Activated naive CD8-positive, alpha-beta T cell treated with anti-CD3 and anti-CD28 coated beads for 36 hours (primary cell): ENCODE results near the gene SRSF4. TPM values are rescaled to one million over a fixed set of nuclear protein-coding genes. Genes with fewer than 3 reads are reported as not detected.
A peak's percentile ranks its signal among the peaks of the same experiment; 100 is the strongest.

ENCODE experiments used
- DNase-seq: peaks from one replicate; pipeline ENCODE4 v3.0.0; 2021
- H3K27ac Mint-ChIP-seq: one replicate; pipeline ENCODE4 v1.8.0; 2022; ENCODE audit warnings: mild to moderate bottlenecking, moderate library complexity, mixed read lengths
- H3K27me3 Mint-ChIP-seq: one replicate; pipeline ENCODE4 v1.8.0; 2022; ENCODE audit warnings: mild to moderate bottlenecking, mixed read lengths
- H3K36me3 Mint-ChIP-seq: one replicate; pipeline ENCODE4 v1.8.0; 2021; ENCODE audit warnings: mild to moderate bottlenecking, mixed read lengths
- H3K4me1 Mint-ChIP-seq: one replicate; pipeline ENCODE4 v1.8.0; 2021; ENCODE audit warnings: mixed read lengths
- H3K4me3 Mint-ChIP-seq: one replicate; pipeline ENCODE4 v1.8.0; 2022; ENCODE audit warnings: mild to moderate bottlenecking, moderate library complexity, mixed read lengths
- H3K9me3 Mint-ChIP-seq: one replicate; pipeline ENCODE4 v1.8.0; 2022; ENCODE audit warnings: mixed read lengths
- total RNA-seq, 2 experiments: library from RNA; stranded (reverse); gene quantifications; one replicate each; pipeline ENCODE4 v1.2.3, GENCODE V29; 2021

SRSF4 gene
- total RNA-seq, 2 experiments from 2014 or later: 113 to 114 TPM

DNA sequence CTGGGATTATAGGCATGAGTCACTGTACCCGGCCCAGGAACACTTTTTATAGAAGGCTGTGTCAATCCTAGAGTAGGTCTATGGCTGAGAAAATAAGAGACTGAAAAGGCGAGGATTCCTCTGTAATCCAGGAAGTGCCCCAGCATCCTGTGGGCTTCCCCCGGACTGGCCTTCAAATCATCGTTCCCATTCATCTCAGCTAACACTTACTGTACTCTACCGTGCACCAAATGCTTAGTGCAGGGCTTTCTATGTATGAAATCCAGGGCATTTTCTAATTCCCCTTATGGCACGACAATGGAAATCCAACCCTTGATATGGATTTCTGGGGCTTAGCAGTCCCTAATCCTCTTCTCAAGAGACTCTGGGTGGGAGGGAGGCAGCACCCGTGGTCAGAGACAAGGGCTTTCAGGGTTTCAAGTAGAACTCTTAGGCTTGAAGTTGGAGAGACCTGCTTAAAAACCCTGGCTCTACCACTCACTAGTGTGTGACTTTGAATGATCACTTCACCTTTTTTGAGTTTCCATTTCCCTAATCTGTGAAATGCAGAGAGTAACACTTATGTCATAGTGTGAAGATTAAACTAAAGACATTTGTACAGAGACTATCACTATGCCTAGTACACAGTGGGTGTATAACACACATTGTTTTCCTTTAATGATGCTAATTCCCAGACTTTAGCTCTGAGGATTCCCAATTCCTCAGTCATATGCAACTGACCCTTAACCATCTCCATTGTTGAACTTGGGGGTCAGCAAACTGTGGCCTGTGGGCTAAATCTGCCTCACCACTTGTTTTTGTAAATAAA lies 28.8 kb upstream of the SRSF4 start:
- peaks cover 2% of the 10 kb centered on the region for H3K4me1 Mint-ChIP-seq
- H3K9me3 Mint-ChIP-seq: no peaks in the 10 kb centered on the region
- peaks cover 12% of the 10 kb centered on the region for H3K36me3 Mint-ChIP-seq
- H3K27ac Mint-ChIP-seq: no peak overlapping the region
- DNase-seq: no peak
- H3K4me3 Mint-ChIP-seq: no peak overlapping the region
- no peaks in the 10 kb centered on the region for H3K27me3 Mint-ChIP-seq

DNA sequence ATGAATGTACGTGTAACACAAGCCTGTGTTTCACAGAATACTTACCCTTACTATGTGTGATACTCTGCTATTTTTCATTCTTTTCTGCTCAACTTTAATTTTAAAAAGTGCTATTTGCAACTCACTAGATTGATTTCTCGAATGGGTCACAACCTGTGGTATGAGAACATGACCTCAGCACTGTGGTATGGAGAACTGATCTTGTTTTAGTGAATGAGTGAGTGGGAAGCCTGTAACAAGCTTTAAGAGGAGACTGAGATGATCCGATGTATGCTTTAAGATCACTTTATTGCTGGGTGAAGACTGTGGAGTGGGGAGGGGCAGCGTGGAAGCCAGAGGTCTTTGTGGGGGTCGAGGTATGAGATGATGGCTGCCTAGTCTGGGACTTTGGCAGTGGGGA lies 27.5 kb upstream of the SRSF4 start:
- Mint-ChIP-seq H3K27me3 (no peaks in the 10 kb centered on the region), H3K4me3 (no peak overlapping the region), H3K9me3 (no peaks in the 10 kb centered on the region), H3K4me1 (peaks cover 2% of the 10 kb centered on the region), H3K36me3 (peaks cover 6% of the 10 kb centered on the region), H3K27ac (no peak overlapping the region)
- DNase-seq: no peak

DNA sequence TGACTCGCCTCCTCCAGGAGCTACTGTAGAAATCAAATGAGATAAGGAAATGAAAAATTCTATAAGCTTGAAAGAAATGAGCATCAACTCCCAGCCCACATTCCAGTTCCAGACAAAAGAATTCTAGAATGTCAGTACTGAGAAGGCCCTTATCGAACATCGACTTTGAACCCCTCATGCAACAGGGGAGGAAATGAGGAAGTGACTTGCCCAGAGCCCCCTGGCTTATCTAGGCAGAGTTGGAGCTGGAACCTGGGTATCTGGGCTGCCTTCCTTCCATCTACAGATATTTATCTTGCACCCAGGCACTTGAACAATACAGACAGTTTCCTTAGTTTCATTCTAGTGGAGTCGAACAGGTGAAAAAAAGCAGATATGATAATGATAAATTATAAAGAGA lies 26.7 kb upstream of the SRSF4 start:
- H3K27ac Mint-ChIP-seq: no peak overlapping the region

DNA sequence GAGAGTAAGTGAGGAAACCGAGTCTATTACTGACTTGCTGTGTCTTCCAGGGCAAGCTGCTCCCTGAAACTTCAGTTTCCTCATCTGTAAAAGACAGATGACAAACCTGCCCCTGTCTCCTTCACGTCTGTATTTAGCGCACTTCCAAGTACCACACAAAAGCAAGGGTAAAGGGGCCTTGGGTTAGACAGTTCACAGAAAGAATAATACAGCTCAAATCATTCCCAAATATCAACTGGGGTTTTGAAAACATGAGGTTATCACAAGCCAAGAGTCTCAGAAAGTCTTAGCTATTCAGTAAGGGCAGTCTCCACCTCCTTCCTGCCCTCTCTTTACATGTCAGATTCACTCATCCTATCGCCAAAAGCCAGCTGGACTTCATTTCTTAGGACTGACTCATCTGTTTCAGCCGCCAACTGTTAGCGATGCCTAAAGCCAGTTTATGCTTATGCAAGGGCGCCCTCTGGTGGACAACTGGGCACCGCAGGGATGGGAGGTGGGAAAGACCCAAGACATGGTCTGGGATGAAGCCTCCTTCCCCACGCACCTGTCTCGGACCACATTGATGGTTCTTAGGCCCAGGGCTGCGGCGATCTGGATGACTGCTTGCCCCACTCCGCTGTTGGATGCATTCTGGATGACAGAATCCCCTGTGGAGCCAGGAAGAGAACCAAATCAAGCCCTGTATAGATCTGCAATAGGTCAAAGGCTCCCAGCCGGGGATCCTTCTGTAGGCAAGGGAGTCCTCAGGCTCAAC lies 21.1 kb upstream of the SRSF4 start:
- Mint-ChIP-seq H3K4me3 (no peak overlapping the region), H3K36me3 (peaks cover 8% of the 10 kb centered on the region), H3K27ac (no peak overlapping the region), H3K9me3 (no peaks in the 10 kb centered on the region), H3K27me3 (no peaks in the 10 kb centered on the region), H3K4me1 (peaks cover 10% of the 10 kb centered on the region)
- peak; percentile 81 for DNase-seq

More for the DNA sequence above, 26.7 kb upstream of the SRSF4 start:
- Mint-ChIP-seq H3K27me3 (no peaks in the 10 kb centered on the region), H3K4me1 (peaks cover 2% of the 10 kb centered on the region), H3K9me3 (no peaks in the 10 kb centered on the region), H3K36me3 (peaks cover 7% of the 10 kb centered on the region), H3K4me3 (no peak overlapping the region)
- no peak for DNase-seq

DNA sequence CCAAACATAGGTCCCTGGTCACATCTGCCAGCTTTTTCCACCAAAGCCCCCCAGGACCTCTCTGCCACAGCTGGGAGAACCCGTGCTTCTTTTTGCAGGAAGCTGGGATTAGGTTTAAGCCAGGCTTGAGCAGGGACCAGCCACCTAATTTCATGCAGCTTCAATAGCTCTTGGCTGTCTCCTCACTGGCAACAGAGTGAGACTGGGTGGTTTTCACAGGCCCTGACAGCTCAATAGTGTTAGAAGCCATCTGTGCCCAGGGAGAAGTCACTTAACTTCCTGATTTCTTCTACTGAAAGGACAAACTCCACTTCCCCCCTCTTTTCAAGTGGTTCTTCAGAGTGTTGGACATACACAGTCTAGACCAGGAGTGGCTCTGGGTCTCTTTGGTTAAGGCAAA lies 20.4 kb upstream of the SRSF4 start:
- Mint-ChIP-seq H3K4me1 (peaks cover 10% of the 10 kb centered on the region), H3K4me3 (no peak overlapping the region), H3K36me3 (peaks cover 8% of the 10 kb centered on the region), H3K27ac (no peak overlapping the region), H3K9me3 (no peaks in the 10 kb centered on the region), H3K27me3 (no peaks in the 10 kb centered on the region)
- DNase-seq: no peak

DNA sequence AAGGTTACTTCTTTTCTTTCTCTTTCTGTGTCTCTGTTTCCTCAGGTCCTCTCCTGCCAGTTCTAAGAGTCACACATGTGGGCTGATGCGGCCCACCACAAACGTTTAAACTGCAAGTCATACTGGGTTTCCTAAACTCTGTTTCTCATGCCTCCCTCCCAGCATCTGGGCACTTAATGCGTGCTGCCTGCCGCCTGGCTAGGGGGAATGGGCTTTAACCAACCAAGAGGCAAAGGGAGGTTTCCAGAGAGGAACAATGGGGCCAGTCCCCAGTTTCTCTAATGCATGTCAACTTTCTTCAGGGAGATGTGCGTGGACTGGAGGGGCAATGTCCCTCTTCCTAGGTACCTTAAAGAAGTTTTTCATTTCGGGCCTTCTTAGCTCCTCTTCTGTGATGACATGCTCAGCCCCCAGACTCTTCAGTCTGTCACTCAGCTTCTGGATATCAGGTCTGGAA lies 19.9 kb upstream of the SRSF4 start:
- no peak overlapping the region for H3K4me3 Mint-ChIP-seq
- peaks cover 8% of the 10 kb centered on the region for H3K36me3 Mint-ChIP-seq
- H3K9me3 Mint-ChIP-seq: no peaks in the 10 kb centered on the region
- H3K27me3 Mint-ChIP-seq: no peaks in the 10 kb centered on the region
- peaks cover 10% of the 10 kb centered on the region for H3K4me1 Mint-ChIP-seq
- H3K27ac Mint-ChIP-seq: no peak overlapping the region
- DNase-seq: no peak

DNA sequence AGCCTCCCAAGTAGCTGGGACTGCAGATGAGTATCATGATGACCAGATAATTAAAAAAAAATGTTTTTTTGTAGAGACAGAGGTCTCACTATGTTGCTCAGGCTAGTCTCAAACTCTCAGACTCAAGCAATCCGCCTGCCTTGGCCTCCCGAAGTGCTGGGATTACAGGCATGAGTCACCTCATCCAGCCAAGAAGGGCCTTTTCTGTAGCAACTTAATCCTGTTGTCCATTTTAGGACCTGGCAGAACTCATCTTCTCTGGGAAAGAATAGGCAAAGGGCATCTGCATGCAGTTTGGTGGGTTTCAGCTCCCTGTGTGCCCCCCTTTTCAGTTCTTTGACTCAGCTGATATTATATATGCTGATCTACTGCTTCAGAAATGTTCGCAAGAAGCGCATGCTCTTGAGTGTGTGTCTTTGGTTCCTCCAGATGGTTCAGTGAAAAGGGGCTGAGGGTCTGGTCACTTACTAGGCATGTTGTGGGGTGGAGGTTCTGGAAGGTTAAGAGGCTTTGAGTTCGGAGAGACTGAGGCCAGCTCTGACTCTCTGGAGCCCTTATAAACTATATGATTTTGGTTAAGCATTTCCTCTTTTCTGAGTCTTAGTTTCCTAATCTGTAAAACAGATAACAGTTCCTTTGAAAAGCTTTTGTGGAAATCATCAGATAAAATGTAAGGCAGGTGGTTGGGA lies 19.4 kb upstream of the SRSF4 start:
- DNase-seq: no peak
- no peak overlapping the region for H3K4me3 Mint-ChIP-seq
- no peaks in the 10 kb centered on the region for H3K27me3 Mint-ChIP-seq
- H3K9me3 Mint-ChIP-seq: no peaks in the 10 kb centered on the region
- peaks cover 10% of the 10 kb centered on the region for H3K4me1 Mint-ChIP-seq
- H3K27ac Mint-ChIP-seq: no peak overlapping the region
- H3K36me3 Mint-ChIP-seq: peaks cover 8% of the 10 kb centered on the region

DNA sequence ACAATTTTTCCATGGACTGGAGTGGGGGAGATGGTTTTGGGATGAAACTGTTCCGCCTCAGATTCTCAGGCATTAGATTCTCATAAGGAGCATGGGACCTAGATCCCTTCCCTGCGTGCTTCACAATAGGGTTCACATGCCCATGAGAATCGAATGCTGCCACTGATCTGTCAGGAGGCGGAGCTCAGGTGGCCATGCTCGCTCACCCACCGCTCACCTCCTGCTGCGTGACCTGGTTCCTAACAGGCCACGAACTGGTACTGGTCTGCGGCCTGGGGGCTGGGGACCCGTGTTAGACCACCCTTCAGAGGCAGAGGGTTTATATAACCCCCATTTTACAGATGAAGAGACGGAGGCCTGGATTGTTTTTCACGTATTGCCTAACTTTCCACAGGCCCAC lies 16.3 kb upstream of the SRSF4 start:
- Mint-ChIP-seq H3K9me3 (no peaks in the 10 kb centered on the region), H3K27me3 (no peaks in the 10 kb centered on the region), H3K36me3 (peaks cover 18% of the 10 kb centered on the region), H3K4me3 (no peak overlapping the region), H3K27ac (no peak overlapping the region), H3K4me1 (peaks cover 10% of the 10 kb centered on the region)
- DNase-seq: no peak

DNA sequence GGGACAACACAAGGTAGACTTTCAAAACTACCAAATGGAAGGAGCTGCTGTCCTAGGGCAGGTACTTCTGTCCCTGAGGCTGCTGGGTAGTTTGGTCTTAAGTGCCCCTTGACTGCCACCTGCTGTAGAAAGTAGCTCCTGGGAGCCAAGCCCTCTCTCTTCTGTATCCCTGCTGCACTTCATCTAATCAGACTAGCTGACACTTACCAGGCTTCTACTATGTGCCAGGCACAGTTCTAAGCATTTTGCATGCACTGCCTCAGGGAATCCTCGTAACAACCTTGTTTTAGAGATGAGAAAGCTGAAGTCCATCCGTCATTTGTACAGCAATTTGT lies 15.9 kb upstream of the SRSF4 start:
- peak; percentile 18 for DNase-seq
- Mint-ChIP-seq H3K4me3 (no peak overlapping the region), H3K27me3 (no peaks in the 10 kb centered on the region), H3K9me3 (no peaks in the 10 kb centered on the region), H3K36me3 (peaks cover 18% of the 10 kb centered on the region), H3K4me1 (peaks cover 8% of the 10 kb centered on the region), H3K27ac (no peak overlapping the region)

DNA sequence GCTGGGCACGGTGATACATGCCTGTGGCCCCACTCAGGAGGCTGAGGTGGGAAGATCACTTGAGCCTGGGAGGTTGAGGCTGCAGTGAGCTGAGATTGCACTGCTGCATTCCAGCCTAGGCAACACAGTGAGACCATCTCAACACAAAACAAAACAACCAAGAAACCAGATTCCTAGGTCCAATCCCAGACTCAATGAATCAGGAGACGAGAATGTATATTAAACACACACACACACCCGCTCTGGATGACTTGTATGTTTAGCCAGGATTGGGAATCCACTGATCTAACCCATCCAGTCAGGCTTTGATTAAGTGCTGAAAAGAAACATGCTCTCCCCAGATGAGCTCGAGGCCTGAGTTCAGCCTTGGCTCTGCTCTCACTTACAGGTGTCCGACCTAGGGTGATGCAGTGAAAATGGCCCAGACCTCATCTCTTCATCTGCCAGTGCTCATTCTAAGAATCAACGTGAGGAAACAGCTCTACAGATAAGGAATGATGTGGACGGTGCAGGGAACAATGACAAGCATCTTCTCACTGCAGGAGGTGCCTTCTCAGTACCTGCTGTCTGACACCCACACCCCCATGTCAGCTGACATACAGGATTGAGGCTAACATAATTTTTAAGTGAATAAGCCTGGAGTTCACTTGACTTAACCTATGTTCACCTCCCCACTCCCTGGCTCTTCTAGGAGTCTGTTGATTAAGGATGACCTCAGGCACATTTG lies 15.3 kb upstream of the SRSF4 start:
- no peaks in the 10 kb centered on the region for H3K27me3 Mint-ChIP-seq

DNA sequence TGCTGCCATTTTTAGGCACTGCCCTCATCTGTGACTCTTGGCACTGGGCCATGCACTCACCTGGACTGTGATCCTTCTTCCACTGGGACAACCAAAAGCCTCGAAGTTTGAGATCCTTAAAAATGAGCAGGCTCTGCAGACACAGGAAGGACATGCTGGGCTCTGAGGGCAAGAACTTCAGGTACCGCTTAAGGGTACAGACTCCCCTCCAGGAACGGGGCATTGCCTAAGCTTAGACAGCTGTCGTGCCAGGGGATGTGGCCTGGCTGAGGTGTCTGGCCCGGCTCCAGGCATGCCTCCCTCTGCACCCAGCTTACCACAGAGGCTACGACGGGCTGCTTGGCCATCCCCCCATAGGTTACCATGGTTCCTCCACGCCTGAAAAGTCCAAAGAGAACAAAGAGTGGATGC lies 14.2 kb upstream of the SRSF4 start:
- peaks cover 3% of the 10 kb centered on the region for H3K9me3 Mint-ChIP-seq
- H3K36me3 Mint-ChIP-seq: peaks cover 21% of the 10 kb centered on the region
- H3K27me3 Mint-ChIP-seq: no peaks in the 10 kb centered on the region
- H3K27ac Mint-ChIP-seq: no peak overlapping the region
- H3K4me3 Mint-ChIP-seq: no peak overlapping the region
- no peaks in the 10 kb centered on the region for H3K4me1 Mint-ChIP-seq
- no peak for DNase-seq

More for the DNA sequence above, 15.3 kb upstream of the SRSF4 start:
- H3K4me3 Mint-ChIP-seq: no peak overlapping the region
- H3K36me3 Mint-ChIP-seq: peaks cover 18% of the 10 kb centered on the region
- H3K27ac Mint-ChIP-seq: no peak overlapping the region
- no peaks in the 10 kb centered on the region for H3K9me3 Mint-ChIP-seq
- DNase-seq: no peak
- H3K4me1 Mint-ChIP-seq: peaks cover 3% of the 10 kb centered on the region

DNA sequence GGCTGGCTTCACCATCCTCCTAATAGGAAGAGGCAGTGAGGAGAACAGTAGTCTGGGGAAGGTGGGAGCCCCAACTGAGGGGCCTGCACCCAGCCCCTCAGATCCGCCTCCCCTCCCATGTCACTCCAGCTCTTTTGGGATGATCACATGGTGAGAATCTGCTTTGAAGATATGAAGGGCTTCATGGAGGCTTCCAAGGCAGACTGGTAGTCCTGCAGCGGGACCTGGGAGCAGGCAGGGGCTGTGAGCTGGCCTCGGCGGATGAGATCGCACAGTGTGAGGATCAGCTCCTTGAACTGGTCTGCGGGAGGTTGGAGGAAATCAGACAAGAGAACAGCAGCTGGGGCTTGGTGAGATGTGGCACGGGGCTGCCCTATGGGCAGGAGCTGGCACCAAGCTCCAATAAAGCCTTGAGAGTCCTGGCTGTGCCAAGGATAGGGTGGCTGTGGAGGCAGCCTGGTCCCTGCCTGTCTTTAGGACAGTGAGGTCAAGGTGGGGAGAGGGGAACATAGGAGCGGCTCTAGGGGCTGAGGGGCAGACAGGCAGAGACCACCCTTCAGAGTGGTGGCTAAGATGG lies 12.3 kb upstream of the SRSF4 start:
- H3K4me1 Mint-ChIP-seq: no peaks in the 10 kb centered on the region
- H3K27me3 Mint-ChIP-seq: no peaks in the 10 kb centered on the region
- peaks cover 17% of the 10 kb centered on the region for H3K36me3 Mint-ChIP-seq
- no peak for DNase-seq
- no peak overlapping the region for H3K4me3 Mint-ChIP-seq
- peaks cover 4% of the 10 kb centered on the region for H3K9me3 Mint-ChIP-seq
- peak overlapping the region; percentile 30 for H3K27ac Mint-ChIP-seq

DNA sequence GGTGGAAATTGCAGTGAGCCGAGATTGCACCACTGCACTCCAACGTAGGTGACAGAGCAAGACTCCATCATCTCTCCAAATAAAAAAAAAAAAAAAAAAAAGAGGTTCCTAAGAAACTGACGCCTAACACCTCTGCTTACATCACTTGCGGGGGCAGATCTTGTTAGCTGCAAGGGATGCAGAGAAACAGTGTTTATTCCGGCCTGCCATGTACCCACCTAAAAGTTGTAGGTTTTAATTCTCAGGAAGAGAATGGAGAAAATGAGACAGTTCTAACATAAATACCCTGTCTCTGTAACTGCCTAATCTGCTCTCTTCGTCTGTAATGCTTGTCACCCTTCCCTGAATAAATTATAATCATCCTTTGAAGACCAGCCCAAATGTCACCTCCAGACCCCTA lies 9.0 kb upstream of the SRSF4 start:
- Mint-ChIP-seq H3K27ac (no peak overlapping the region), H3K4me3 (no peak overlapping the region), H3K4me1 (no peaks in the 10 kb centered on the region), H3K9me3 (peaks cover 4% of the 10 kb centered on the region), H3K36me3 (peaks cover 17% of the 10 kb centered on the region), H3K27me3 (no peaks in the 10 kb centered on the region)
- DNase-seq: no peak

DNA sequence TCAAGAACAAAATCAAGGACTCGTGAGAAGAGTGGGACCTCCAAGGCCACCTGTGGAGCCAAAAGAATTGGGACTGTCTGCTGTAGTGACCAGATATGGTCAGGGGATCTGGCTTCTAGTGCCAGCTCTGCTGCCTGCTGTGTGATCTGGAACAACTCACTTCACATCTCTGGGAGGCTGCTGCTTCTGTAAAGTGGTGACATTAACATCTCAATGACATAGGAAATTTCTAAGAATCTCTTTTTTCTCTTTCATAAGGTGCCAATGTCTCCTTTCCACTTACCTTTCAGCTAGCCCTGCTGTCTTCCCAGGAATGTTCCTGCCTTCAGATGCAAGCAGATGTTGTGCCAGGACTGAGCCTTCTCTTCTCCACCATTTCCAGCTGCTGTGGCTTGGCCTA lies 5.0 kb upstream of the SRSF4 start:
- Mint-ChIP-seq H3K4me3 (no peak overlapping the region), H3K36me3 (peaks cover 5% of the 10 kb centered on the region), H3K27ac (no peak overlapping the region), H3K27me3 (no peaks in the 10 kb centered on the region), H3K9me3 (peaks cover 4% of the 10 kb centered on the region), H3K4me1 (peaks cover 12% of the 10 kb centered on the region)
- DNase-seq: no peak
